IMR-90 (cell line): Measurements from ENCODE around the gene OVOL3. TPM values are rescaled to one million over a fixed set of nuclear protein-coding genes. Genes with fewer than 3 reads are reported as not detected.

Source experiments
- ATAC-seq: fragments of 200-7000 bp; cut with Tn5 transposase; 2 replicates; pipeline ENCODE4 v1.9.1; 2020; ENCODE audit warnings: low read depth, mild to moderate bottlenecking, moderate library complexity
- BruUV-seq: library from RNA; stranded (reverse); fragments of 400-500 nt; replicated peaks from 2 replicates; lab custom pipeline; 2021; lab: Mats Ljungman, UMichigan
- CTCF ChIA-PET: fragments of 300-600 bp; formaldehyde crosslinking; extraction: SDS; loops from one replicate; lab custom pipeline; 2021; ENCODE audit warnings: antibody characterized with exemption; lab: Yijun Ruan, JAX
- POLR2A ChIA-PET: fragments of 300-600 bp; sonication (Branson Sonifier 250); formaldehyde crosslinking; loops from one replicate; lab custom pipeline; 2022; ENCODE audit warnings: antibody characterized with exemption; ENCODE audit not compliant: unreplicated experiment; lab: Charles Lee
- DNase-seq: peaks from one replicate; pipeline ENCODE4 v3.0.0; 2013
- H2AFZ ChIP-seq: replicated peaks from 2 replicates; pipeline ENCODE3; 2013; ENCODE audit warnings: low read length, mild to moderate bottlenecking; ENCODE audit not compliant: poor library complexity
- H2AK5ac ChIP-seq: 2 replicates; pipeline ENCODE4 v1.6.1; 2013; ENCODE audit warnings: low read depth, low read length, inconsistent platforms
- H2AK9ac ChIP-seq: replicated peaks from 2 replicates; pipeline ENCODE3; 2013; ENCODE audit warnings: mild to moderate bottlenecking, low read depth, low read length, moderate library complexity; ENCODE audit not compliant: poor library complexity
- H2BK120ac ChIP-seq: 2 replicates; pipeline ENCODE4 v1.6.1; 2013; ENCODE audit warnings: low read depth, low read length, inconsistent platforms
- H2BK15ac ChIP-seq: 3 replicates; pipeline ENCODE4 v1.6.1; 2013; ENCODE audit warnings: low read depth, low read length, inconsistent platforms
- H2BK20ac ChIP-seq: 2 replicates; pipeline ENCODE4 v1.6.1; 2013; ENCODE audit warnings: low read depth, mild to moderate bottlenecking, inconsistent platforms, low read length, moderate library complexity
- H2BK5ac ChIP-seq: 2 replicates; pipeline ENCODE4 v1.6.1; 2013; ENCODE audit warnings: mild to moderate bottlenecking, low read depth, low read length, inconsistent platforms; ENCODE audit not compliant: poor library complexity, severe bottlenecking
- H3K14ac ChIP-seq: replicated peaks from 2 replicates; pipeline ENCODE4 v1.6.1; 2013; ENCODE audit warnings: low read depth, low read length, inconsistent platforms
- H3K18ac ChIP-seq: 2 replicates; pipeline ENCODE4 v1.6.1; 2013; ENCODE audit warnings: low read depth, low read length, control low read depth
- H3K23ac ChIP-seq: 2 replicates; pipeline ENCODE4 v1.6.1; 2013; ENCODE audit warnings: low read depth, low read length, inconsistent platforms
- H3K27ac ChIP-seq: 2 replicates; pipeline ENCODE4 v1.5.1; 2013; ENCODE audit warnings: mild to moderate bottlenecking, control low read depth, low read length; ENCODE audit not compliant: insufficient read depth
- H3K27me3 ChIP-seq: 2 replicates; pipeline ENCODE4 v1.6.1; 2013; ENCODE audit warnings: low read length; ENCODE audit not compliant: control insufficient read depth, insufficient read depth
- H3K36me3 ChIP-seq: 2 replicates; pipeline ENCODE4 v1.6.1; 2013; ENCODE audit warnings: low read length, mixed read lengths; ENCODE audit not compliant: control insufficient read depth, insufficient read depth
- H3K4ac ChIP-seq: 2 replicates; pipeline ENCODE4 v1.6.1; 2013; ENCODE audit warnings: low read depth, low read length, inconsistent platforms
- H3K4me1 ChIP-seq: 2 replicates; pipeline ENCODE4 v1.6.1; 2013; ENCODE audit warnings: low read length, mixed read lengths; ENCODE audit not compliant: control insufficient read depth, insufficient read depth
- H3K4me2 ChIP-seq: 2 replicates; pipeline ENCODE4 v1.6.1; 2013; ENCODE audit warnings: low read depth, mild to moderate bottlenecking, control low read depth, low read length, moderate library complexity
- H3K4me3 ChIP-seq: 2 replicates; pipeline ENCODE4 v1.5.1; 2013; ENCODE audit warnings: low read depth, mild to moderate bottlenecking, control low read depth, low read length, moderate library complexity; ENCODE audit not compliant: insufficient read depth
- H3K56ac ChIP-seq: 2 replicates; pipeline ENCODE4 v1.6.1; 2013; ENCODE audit warnings: low read length, inconsistent platforms; ENCODE audit not compliant: insufficient read depth; ENCODE audit errors: extremely low read depth
- H3K79me1 ChIP-seq, 2 experiments: 2 replicates each; pipeline ENCODE4 v1.6.1; 2013; ENCODE audit warnings: low read length in 2 of 2, inconsistent platforms in 1 of 2, low read depth in 1 of 2
- H3K9ac ChIP-seq: 2 replicates; pipeline ENCODE4 v1.6.1; 2013; ENCODE audit warnings: low read depth, low read length, control low read depth
- H3K9me1 ChIP-seq: 2 replicates; pipeline ENCODE4 v1.6.1; 2013; ENCODE audit warnings: low read length, inconsistent platforms; ENCODE audit not compliant: insufficient read depth
- H3K9me3 ChIP-seq: 2 replicates; pipeline ENCODE4 v1.6.1; 2013; ENCODE audit warnings: low read length; ENCODE audit not compliant: control insufficient read depth, insufficient read depth
- H4K20me1 ChIP-seq: 2 replicates; pipeline ENCODE4 v1.6.1; 2013; ENCODE audit warnings: low read length, inconsistent platforms; ENCODE audit not compliant: insufficient read depth
- H4K5ac ChIP-seq: 2 replicates; pipeline ENCODE4 v1.6.1; 2013; ENCODE audit warnings: mild to moderate bottlenecking, low read depth, low read length, control low read depth
- H4K8ac ChIP-seq, 2 experiments: 2 replicates each; pipeline ENCODE4 v1.6.1; 2013; ENCODE audit warnings: low read depth in 2 of 2, low read length in 2 of 2, control low read depth in 1 of 2, inconsistent platforms in 1 of 2
- H4K91ac ChIP-seq: 2 replicates; pipeline ENCODE4 v1.6.1; 2013; ENCODE audit warnings: low read depth, low read length, inconsistent platforms; ENCODE audit not compliant: insufficient read depth
- CEBPB ChIP-seq: IDR thresholded peaks from 2 replicates; pipeline ENCODE4 v1.6.1; 2012; ENCODE audit warnings: low read depth, low read length, improper control_type of control experiment
- MAZ ChIP-seq: IDR thresholded peaks from 2 replicates; pipeline ENCODE4 v1.6.1; 2012; ENCODE audit warnings: low read depth, mild to moderate bottlenecking, low read length, improper control_type of control experiment, moderate library complexity, borderline replicate concordance
- POLR2A ChIP-seq: IDR thresholded peaks from 2 replicates; pipeline ENCODE4 v1.6.1; 2012; ENCODE audit warnings: mild to moderate bottlenecking, low read depth, low read length
- WGBS, 2 experiments: methylation state at CpG; one replicate each; pipeline versions ENCODE4 v1.1.5 to v1.1.7; 2013; ENCODE audit warnings: missing lambda C conversion rate in 2 of 2; ENCODE audit not compliant: insufficient read length in 1 of 2; ENCODE audit errors: extremely low coverage in 2 of 2; 5-methylcytosine and 5-hydroxymethylcytosine counted together
- dilution Hi-C: fragments of 300-500 bp; cut with HindIII; formaldehyde crosslinking; loops from one replicate; pipeline ENCODE4 v1.14.3; 2018; ENCODE audit warnings: low sequenced_read_pairs; ENCODE audit not compliant: unreplicated experiment
- in situ Hi-C: fragments of 300-500 bp; cut with MboI; formaldehyde crosslinking; loops from 3 replicates; pipeline ENCODE4 v1.14.3; 2019; ENCODE audit warnings: low sequenced_read_pairs, inconsistent platforms, mixed read lengths
- intact Hi-C: fragments of 100-400 bp; cut with micrococcal nuclease; formaldehyde crosslinking; loops from 2 replicates; pipeline ENCODE4 v1.10.0; 2022
- polyA plus RNA-seq, 3 experiments: library from polyadenylated mRNA; depleted of rRNA; stranded (reverse); fragments of >200 nt; gene quantifications; 2 replicates each; pipeline ENCODE4 v1.2.3, GENCODE V29; 2012; ENCODE audit warnings: low replicate concordance in 1 of 3
- total RNA-seq: library from RNA; depleted of rRNA; stranded (reverse); fragments of >200 nt; gene quantifications from 2 replicates; pipeline ENCODE4 v1.2.3, GENCODE V29; 2012

The OVOL3 gene
- total and polyA plus RNA-seq, 2 of the 4 experiments (the other 2 are of a cell fraction): not detected

GRCh38 chr19:36115453-36116343 is 4.8 kb downstream of the OVOL3 start, which contains the start of gene TBCB:
Gene TBCB, plus strand, starts transcription at chr19:36115468. Its CDS starts 93 bp downstream, at chr19:36115561.
- peak within 1 kb of the TSS; percentile 79 for H2BK120ac ChIP-seq
- CTCF ChIA-PET: interaction anchor here (2.3 to 3.5 kb wide), 2 partner anchors 12 to 54 kb away, joined by 6 to 14 read pairs; no protein-coding TSS in a partner anchor
- intact Hi-C loops: loop anchor here (2.0 kb wide), 2 partner anchors 25 to 55 kb away; partner anchors contain the start of gene CAPNS1

More at GRCh38 chr19:36115453-36116343, 4.8 kb downstream of the OVOL3 start, which contains the start of gene TBCB:
- Histone ChIP-seq H3K4me3 (peak within 1 kb of the TSS; percentile 63), H3K4ac (peak within 1 kb of the TSS; percentile 96), H2AK9ac (peak within 1 kb of the TSS; percentile 99), H3K36me3 (peaks cover 28% of the 10 kb centered on the region), H3K56ac (peak within 1 kb of the TSS; percentile 82), H3K27me3 (no peaks in the 10 kb centered on the region), H2BK20ac (peak within 1 kb of the TSS; percentile 40), H3K9me3 (no peaks in the 10 kb centered on the region), H4K20me1 (peaks cover 16% of the 10 kb centered on the region), H2BK5ac (peak within 1 kb of the TSS; percentile 83), H4K8ac (peak within 1 kb of the TSS; percentile 48 to 97), H3K4me2 (peak within 1 kb of the TSS; percentile 94), H3K23ac (peak within 1 kb of the TSS; percentile 90), H3K9me1 (0 out of 2 replicates have a peak, but pooled peaks cover 6% of the 10 kb centered on the region), H2BK15ac (peak within 1 kb of the TSS; percentile 76; the same call in 2 of the 3 replicates), H3K18ac (peak within 1 kb of the TSS; percentile 35), H2AFZ (peak within 1 kb of the TSS; percentile 100), H3K14ac (peak within 1 kb of the TSS; percentile 88), H3K9ac (peak within 1 kb of the TSS; percentile 83), H2AK5ac (peak within 1 kb of the TSS; percentile 99), H4K5ac (peak within 1 kb of the TSS; percentile 65), H3K79me1 (peaks cover 27 to 66% of the 10 kb centered on the region in 2 experiments), H3K4me1 (peaks cover 7% of the 10 kb centered on the region), H4K91ac (peak within 1 kb of the TSS; percentile 84), H3K27ac (peak within 1 kb of the TSS; percentile 71)
- BruUV-seq: no TSS peak
- ATAC-seq (peak; percentile 65), DNase-seq (peak; percentile 28)
- no CpG with 5 or more reads among the region's 59 CpGs for WGBS, 2 experiments
- dilution Hi-C loops (no loop called here), in situ Hi-C loops (no loop called here)
- POLR2A ChIA-PET: no interaction called here
- TF ChIP-seq CEBPB (no peak), MAZ (peak; percentile 69; the same call in 1 of the 2 replicates), POLR2A (peak; percentile 69)
